ENCODE results near the gene B3GAT1. TPM values are rescaled to one million over a fixed set of nuclear protein-coding genes. Genes with fewer than 3 reads are reported as not detected.

The B3GAT1 gene
- total and polyA plus RNA-seq, 12 donors = 0.04 to 0.60 (median 0.08) TPM; not detected in 6

- Histone ChIP-seq H3K9me3 (peaks cover 0 to 11% (median 0%) of the 10 kb centered on the region in 11 donors), H3K4me1 (no peaks in the 10 kb centered on the region), H3K27ac (no peak overlapping the region), H3K36me3 (no peaks in the 10 kb centered on the region), H3K27me3 (peaks cover 0 to 23% (median 0%) of the 10 kb centered on the region in 7 donors), H3K4me3 (no peak overlapping the region)
- 49 to 56% methylated on average over 6 of the region's 6 CpGs for WGBS, 2 donors
- intact Hi-C loops (cut with DNase I) = no loop called here
- no peak for ATAC-seq
- TF ChIP-seq CTCF (IDR thresholded peaks at IDR 0.05) = no peak
- no peak for DNase-seq
Measured at GRCh38 chr11:134349109-134349801, 62.8 kb downstream of the B3GAT1 start.

- ATAC-seq (peak in 1 of 8 donors; percentile 27), DNase-seq (no peak)
- H3K27ac ChIP-seq = no peak overlapping the region
- H3K4me3 ChIP-seq = no peak overlapping the region
- WGBS, 2 donors = 78 to 86% methylated on average over 10 of the region's 10 CpGs
- no peaks in the 10 kb centered on the region for H3K36me3 ChIP-seq
- peaks cover 0 to 32% (median 11%) of the 10 kb centered on the region in 7 donors for H3K27me3 ChIP-seq
- H3K9me3 ChIP-seq = peaks cover 0 to 2% (median 0%) of the 10 kb centered on the region in 11 donors
- no peaks in the 10 kb centered on the region for H3K4me1 ChIP-seq
- intact Hi-C loops (cut with DNase I) = no loop called here
- no peak for TF ChIP-seq CTCF (IDR thresholded peaks at IDR 0.05)
Measured at GRCh38 chr11:134347441-134347840, 64.6 kb downstream of the B3GAT1 start.

- ATAC-seq = no peak
- no peak overlapping the region for H3K27ac ChIP-seq
- intact Hi-C loops (cut with DNase I) = no loop called here
- H3K4me1 ChIP-seq = no peaks in the 10 kb centered on the region
- WGBS, 2 donors = 69 to 74% methylated on average over 5 of the region's 5 CpGs
- no peak for DNase-seq
- no peaks in the 10 kb centered on the region for H3K36me3 ChIP-seq
- peaks cover 0 to 2% (median 0%) of the 10 kb centered on the region in 11 donors for H3K9me3 ChIP-seq
- no peak for TF ChIP-seq CTCF (IDR thresholded peaks at IDR 0.05)
- no peak overlapping the region for H3K4me3 ChIP-seq
- peaks cover 0 to 29% (median 15%) of the 10 kb centered on the region in 7 donors for H3K27me3 ChIP-seq
Measured at GRCh38 chr11:134346976-134347350, 65.1 kb downstream of the B3GAT1 start.

GRCh38 chr11:134346101-134346975, 65.7 kb downstream of the B3GAT1 start:
- Histone ChIP-seq H3K9me3 (peaks cover 0 to 2% (median 0%) of the 10 kb centered on the region in 11 donors), H3K27me3 (peaks cover 0 to 31% (median 20%) of the 10 kb centered on the region in 7 donors), H3K4me1 (no peaks in the 10 kb centered on the region), H3K36me3 (no peaks in the 10 kb centered on the region), H3K4me3 (no peak overlapping the region), H3K27ac (no peak overlapping the region)
- intact Hi-C loops (cut with DNase I) = no loop called here
- WGBS, 2 donors = 77 to 79% methylated on average over 22 of the region's 22 CpGs
- ATAC-seq (no peak), DNase-seq (no peak)
- TF ChIP-seq CTCF (IDR thresholded peaks at IDR 0.05) = no peak

All from heart right ventricle (tissue), 16 donors.